Pancreas (tissue), 10 donors: Measurements from ENCODE around the gene GCSAM. TPM values are rescaled to one million over a fixed set of nuclear protein-coding genes. Genes with fewer than 3 reads are reported as not detected.

ENCODE experiments used
- ATAC-seq, 4 donors: fragments of 200-7000 bp; cut with Tn5 transposase; one replicate each; pipeline versions ENCODE4 v1.8.0 to v1.9.1; 2020; ENCODE audit warnings: mild to moderate bottlenecking in 4 of 4, moderate library complexity in 4 of 4
- DNase-seq, 6 donors: peaks; one replicate each; pipeline ENCODE4 v3.0.0-alpha.2; 2020
- FAIRE-seq: peaks from 2 replicates; lab custom pipeline; 2012; peaks lifted over from hg19 to GRCh38; lab: Jason Lieb, UNC
- H3K27ac ChIP-seq, 4 donors: fragments of 200-600 bp; sonication (generic); 1 replicate in 3 of 4; 2 replicates in 1 of 4; pipeline versions ENCODE4 v1.5.0 to v1.8.0; 2020
- H3K27me3 ChIP-seq, 4 donors: fragments of 200-600 bp; one replicate each; pipeline ENCODE4 v1.8.0; 2021
- H3K36me3 ChIP-seq, 3 donors: fragments of 200-600 bp; sonication (generic) in 1 of 3; one replicate each; pipeline versions ENCODE4 v1.5.0 to v1.8.0; 2020 to 2021
- H3K4me1 ChIP-seq, 3 donors: fragments of 200-600 bp; one replicate each; pipeline ENCODE4 v1.8.0; 2021
- H3K4me3 ChIP-seq, 4 donors: fragments of 200-600 bp; sonication (generic) in 2 of 4; one replicate each; pipeline versions ENCODE4 v1.5.0 to v1.8.0; 2020 to 2021
- H3K9me3 ChIP-seq, 4 donors: fragments of 200-600 bp; one replicate each; pipeline ENCODE4 v1.8.0; 2021
- CTCF ChIP-seq, 4 donors: fragments of 200-600 bp; sonication (generic) in 3 of 4; IDR thresholded peaks; one replicate each; pipeline versions ENCODE4 v1.5.0 to v1.8.0; 2021; ENCODE audit warnings: antibody characterized with exemption in 4 of 4
- WGBS, 2 donors: extraction: QIAGEN DNeasy Blood & Tissue Kit; methylation state at CpG; one replicate each; pipeline ENCODE4 v1.1.7; 2013; 5-methylcytosine and 5-hydroxymethylcytosine counted together
- intact Hi-C, 3 donors: fragments of 100-400 bp; cut with DNase I; formaldehyde crosslinking; loops; one replicate each; pipeline versions ENCODE4 v1.11.1 to v1.14.2; 2022
- polyA plus RNA-seq, 2 donors: library from polyadenylated mRNA; stranded (reverse); fragments of 200-250 nt; gene quantifications; one replicate each; pipeline ENCODE4 v1.2.3, GENCODE V29; 2013
- total RNA-seq, 6 donors: library from RNA; stranded (reverse); fragmentation: NEBNext Ultra II Directional in 4 of 6; extraction: Animal tissue kit (Norgen Biotek cat#: 25700) in 4 of 6; gene quantifications; one replicate each; pipeline versions ENCODE4 v1.2.1 to v1.2.4, GENCODE V29; 2021 to 2023
- donor health status: healthy with polysubstance abuse.
- donor health status: DM: no; HTN: no; CAD: no; lungs with moderate emphysema.
- donor health status: DM: no; HTN: no; CAD: no.
- donor health status: control.
- donor health status: control.
- donor health status: Bipolar disorder and iron deficiency.
- donor health status: DM: yes; HTN: yes; CAD: no.
- donor health status: DM: no; HTN: no; CAD: no.
- donor health status: DM: no; HTN: no; CAD: no.
- donor health status: DM: yes; HTN: yes; CAD: no.

Gene GCSAM
- total and polyA plus RNA-seq, 8 donors = 0.07 to 0.28 (median 0.25) TPM; not detected in 5

- Histone ChIP-seq H3K4me3 (peak overlapping the region; percentile 49 to 71 (median 54)), H3K27ac (peak overlapping the region; percentile 81 to 89 (median 86)), H3K4me1 (peaks cover 0 to 4% (median 4%) of the 10 kb centered on the region in 3 donors), H3K27me3 (no peaks in the 10 kb centered on the region), H3K9me3 (no peaks in the 10 kb centered on the region), H3K36me3 (no peaks in the 10 kb centered on the region)
- intact Hi-C loops = no loop called here
- 26% methylated on average over 12 of the region's 12 CpGs for WGBS, 2 donors
- FAIRE-seq = no peak
- DNase-seq = no peak
- peak; percentile 1 to 11 (median 4) for ATAC-seq
- no peak for TF ChIP-seq CTCF (IDR thresholded peaks at IDR 0.05)
These were observed 47.3 kb downstream of the GCSAM start for GRCh38 chr3:112085735-112086075.

- 71 to 72% methylated on average over 7 of the region's 7 CpGs for WGBS, 2 donors
- TF ChIP-seq CTCF (IDR thresholded peaks at IDR 0.05) = no peak
- ATAC-seq (no peak), FAIRE-seq (no peak), DNase-seq (no peak)
- Histone ChIP-seq H3K36me3 (no peaks in the 10 kb centered on the region), H3K4me1 (peaks cover 0 to 4% (median 0%) of the 10 kb centered on the region in 3 donors), H3K27me3 (no peaks in the 10 kb centered on the region), H3K27ac (peak overlapping the region in 1 of 4 donors; percentile 89), H3K9me3 (no peaks in the 10 kb centered on the region), H3K4me3 (no peak overlapping the region)
- intact Hi-C loops = no loop called here
These were observed 47.9 kb downstream of the GCSAM start for GRCh38 chr3:112084980-112085705.

- ATAC-seq (no peak), DNase-seq (no peak), FAIRE-seq (no peak)
- no peaks in the 10 kb centered on the region for H3K9me3 ChIP-seq
- intact Hi-C loops = no loop called here
- 83 to 84% methylated on average over 4 of the region's 4 CpGs for WGBS, 2 donors
- H3K4me1 ChIP-seq = peaks cover 0 to 4% (median 0%) of the 10 kb centered on the region in 3 donors
- H3K36me3 ChIP-seq = no peaks in the 10 kb centered on the region
- no peak overlapping the region for H3K4me3 ChIP-seq
- H3K27ac ChIP-seq = no peak overlapping the region
- TF ChIP-seq CTCF (IDR thresholded peaks at IDR 0.05) = no peak
- H3K27me3 ChIP-seq = no peaks in the 10 kb centered on the region
These were observed 49.8 kb downstream of the GCSAM start for GRCh38 chr3:112083239-112083638.

- no peak overlapping the region for H3K4me3 ChIP-seq
- H3K9me3 ChIP-seq = no peaks in the 10 kb centered on the region
- ATAC-seq (no peak), FAIRE-seq (no peak), DNase-seq (no peak)
- TF ChIP-seq CTCF (IDR thresholded peaks at IDR 0.05) = no peak
- H3K4me1 ChIP-seq = peaks cover 7 to 11% (median 11%) of the 10 kb centered on the region in 3 donors
- no peaks in the 10 kb centered on the region for H3K36me3 ChIP-seq
- H3K27ac ChIP-seq = no peak overlapping the region
- WGBS, 2 donors = 83 to 86% methylated on average over 10 of the region's 10 CpGs
- H3K27me3 ChIP-seq = no peaks in the 10 kb centered on the region
- intact Hi-C loops = no loop called here
These were observed 54.6 kb downstream of the GCSAM start for GRCh38 chr3:112078125-112079083.
